OCI-M2 (cell line): ENCODE results near the gene OCIAD1.
"Not testable (repeated sequence)": the region's sequence is repeated elsewhere in the genome, so short reads cannot be mapped to it uniquely, and the experiment has no call there.

Source experiments
- DNase-seq: peaks from one replicate; lab custom pipeline; 2025; ENCODE audit not compliant: unreplicated experiment; lab: John Stamatoyannopoulos, UW

The OCIAD1 gene

GRCh38 chr4:48889750-48890149 is 58.9 kb downstream of the OCIAD1 start:
- not testable (repeated sequence) for DNase-seq

GRCh38 chr4:48891028-48891619 is 60.2 kb downstream of the OCIAD1 start:
- DNase-seq: no peak

- no peak for DNase-seq
These were observed 66.0 kb downstream of the OCIAD1 start for GRCh38 chr4:48896845-48897244.

GRCh38 chr4:48898733-48899431 is 68.0 kb downstream of the OCIAD1 start:
- DNase-seq: no peak

- DNase-seq: no peak
These were observed 68.5 kb downstream of the OCIAD1 start for GRCh38 chr4:48899432-48899749.

GRCh38 chr4:48899950-48900349 is 69.1 kb downstream of the OCIAD1 start:
- DNase-seq: no peak

GRCh38 chr4:48901196-48901595 is 70.3 kb downstream of the OCIAD1 start:
- no peak for DNase-seq

GRCh38 chr4:48902266-48902665 is 71.4 kb downstream of the OCIAD1 start:
- DNase-seq: no peak

GRCh38 chr4:48904101-48904500 is 73.2 kb downstream of the OCIAD1 start:
- no peak for DNase-seq

GRCh38 chr4:48904541-48905142 is 73.8 kb downstream of the OCIAD1 start:
- no peak for DNase-seq

- no peak for DNase-seq
These were observed 74.6 kb downstream of the OCIAD1 start for GRCh38 chr4:48905363-48906015.

- DNase-seq: no peak
These were observed 75.6 kb downstream of the OCIAD1 start, which contains the start of gene OCIAD2 for GRCh38 chr4:48906206-48907173. Gene OCIAD2, minus strand, starts transcription at chr4:48906774. Its CDS starts 2,225 bp downstream, at chr4:48904549.

GRCh38 chr4:48907706-48908477 is 77.0 kb downstream of the OCIAD1 start:
- no peak for DNase-seq

- DNase-seq: no peak
These were observed 77.8 kb downstream of the OCIAD1 start for GRCh38 chr4:48908687-48909086.

GRCh38 chr4:48909697-48910096 is 78.8 kb downstream of the OCIAD1 start:
- no peak for DNase-seq

GRCh38 chr4:48910511-48910910 is 79.6 kb downstream of the OCIAD1 start:
- DNase-seq: no peak
